ENCODE data around the gene TM7SF2. TPM values are rescaled to one million over a fixed set of nuclear protein-coding genes. Genes with fewer than 3 reads are reported as not detected.
A peak's percentile ranks its signal among the peaks of the same experiment; 100 is the strongest.

Gene TM7SF2
- polyA plus RNA-seq, 3 donors = 1.8 to 4.5 (median 1.8) TPM

- peak overlapping the region in 1 of 2 donors; percentile 100 for H3K27ac ChIP-seq (ENCODE audit: low read depth in 1 of 2, low read length in 2 of 2)
- peak in 1 of 3 donors; percentile 5 for DNase-seq
- no peak overlapping the region for H3K9ac ChIP-seq (ENCODE audit: insufficient read depth, low read length, poor library complexity, severe bottlenecking)
- TF ChIP-seq CTCF (IDR thresholded peaks at IDR 0.05) = no peak
- 57% methylated on average over 3 of the region's 10 CpGs for WGBS (ENCODE audit: insufficient coverage)
- H3K4me1 Mint-ChIP-seq = peaks cover 29% of the 10 kb centered on the region
- H3K4me3 Mint-ChIP-seq = peak overlapping the region in 1 of 2 donors; percentile 92
- H3K36me3 Mint-ChIP-seq = peaks cover 40 to 65% of the 10 kb centered on the region in 2 donors
- intact Hi-C loops (cut with micrococcal nuclease) = no loop called here
- peak overlapping the region in 1 of 3 experiments; percentile 92 for H3K4me3 ChIP-seq (replicated peaks in 1 of 3; ENCODE audit: low read depth in 2 of 3, low read length in 3 of 3)
- peaks cover 48 to 54% of the 10 kb centered on the region in 2 donors for H3K36me3 ChIP-seq (replicated peaks in 1 of 2; ENCODE audit: control insufficient read depth in 1 of 2, insufficient read depth in 2 of 2, low read length in 2 of 2)
- peaks cover 0 to 2% (median 2%) of the 10 kb centered on the region in 3 donors for H3K27me3 Mint-ChIP-seq (ENCODE audit: low read depth in 3 of 3)
- peak overlapping the region; percentile 95 for H3K4me2 ChIP-seq (replicated peaks; ENCODE audit: extremely low read depth, low read length, poor library complexity, severe bottlenecking)
- no peaks in the 10 kb centered on the region for H3K9me3 Mint-ChIP-seq
- H3K27me3 ChIP-seq (ENCODE audit: control insufficient read depth in 2 of 2, insufficient read depth in 2 of 2, low read length in 2 of 2) = no peaks in the 10 kb centered on the region
- H3K9me3 ChIP-seq (replicated peaks in 1 of 2; ENCODE audit: control insufficient read depth in 1 of 2, insufficient read depth in 1 of 2, low read length in 2 of 2) = no peaks in the 10 kb centered on the region
- peaks cover 42% of the 10 kb centered on the region for H4K20me1 ChIP-seq (ENCODE audit: insufficient read depth, low read length)
- H2AFZ ChIP-seq (ENCODE audit: insufficient read depth, low read depth, low read length, poor library complexity, severe bottlenecking) = no peak overlapping the region
- H3K79me2 ChIP-seq (ENCODE audit: insufficient read depth, low read length) = peaks cover 38% of the 10 kb centered on the region
- H3K27ac Mint-ChIP-seq = peak overlapping the region in 6 of 7 donors; percentile 72 to 99 (median 99)
- H3K4me1 ChIP-seq (ENCODE audit: control insufficient read depth in 1 of 2, insufficient read depth in 2 of 2, low read length in 2 of 2) = peaks cover 30 to 31% of the 10 kb centered on the region in 2 donors
Observed at GRCh38 chr11:65132238-65132987, 20.7 kb downstream of the TM7SF2 start.

GRCh38 chr11:65132988-65133700, 21.5 kb downstream of the TM7SF2 start:
- Histone ChIP-seq H3K79me2 (ENCODE audit: insufficient read depth, low read length) (peaks cover 38% of the 10 kb centered on the region), H2AFZ (ENCODE audit: insufficient read depth, low read depth, low read length, poor library complexity, severe bottlenecking) (peak overlapping the region; percentile 84)

More at GRCh38 chr11:65132988-65133700, 21.5 kb downstream of the TM7SF2 start:
- Mint-ChIP-seq H3K36me3 (peaks cover 36 to 57% of the 10 kb centered on the region in 2 donors), H3K4me1 (peaks cover 29% of the 10 kb centered on the region), H3K27ac (peak overlapping the region; percentile 99 to 100 (median 99)), H3K4me3 (peak overlapping the region; percentile 92 to 99), H3K27me3 (ENCODE audit: low read depth in 3 of 3) (peaks cover 0 to 2% (median 2%) of the 10 kb centered on the region in 3 donors), H3K9me3 (no peaks in the 10 kb centered on the region)
- peak in 2 of 3 donors; percentile 36 to 48 for DNase-seq
- peak overlapping the region; percentile 99 for H3K9ac ChIP-seq (ENCODE audit: insufficient read depth, low read length, poor library complexity, severe bottlenecking)
- H3K9me3 ChIP-seq (replicated peaks in 1 of 2; ENCODE audit: control insufficient read depth in 1 of 2, insufficient read depth in 1 of 2, low read length in 2 of 2) = no peaks in the 10 kb centered on the region
- H3K27ac ChIP-seq (ENCODE audit: low read depth in 1 of 2, low read length in 2 of 2) = peak overlapping the region; percentile 99 to 100
- H3K4me2 ChIP-seq (replicated peaks; ENCODE audit: extremely low read depth, low read length, poor library complexity, severe bottlenecking) = peak overlapping the region; percentile 95
- peaks cover 41 to 46% of the 10 kb centered on the region in 2 donors for H3K36me3 ChIP-seq (replicated peaks in 1 of 2; ENCODE audit: control insufficient read depth in 1 of 2, insufficient read depth in 2 of 2, low read length in 2 of 2)
- H3K4me3 ChIP-seq (replicated peaks in 1 of 3; ENCODE audit: low read depth in 2 of 3, low read length in 3 of 3) = peak overlapping the region; percentile 51 to 98 (median 92)
- H3K27me3 ChIP-seq (ENCODE audit: control insufficient read depth in 2 of 2, insufficient read depth in 2 of 2, low read length in 2 of 2) = no peaks in the 10 kb centered on the region
- peaks cover 41% of the 10 kb centered on the region for H4K20me1 ChIP-seq (ENCODE audit: insufficient read depth, low read length)
- no peak for TF ChIP-seq CTCF (IDR thresholded peaks at IDR 0.05)
- 84% methylated on average over 6 of the region's 18 CpGs for WGBS (ENCODE audit: insufficient coverage)
- intact Hi-C loops (cut with micrococcal nuclease) = no loop called here
- peaks cover 30 to 31% of the 10 kb centered on the region in 2 donors for H3K4me1 ChIP-seq (ENCODE audit: control insufficient read depth in 1 of 2, insufficient read depth in 2 of 2, low read length in 2 of 2)
